Liver (tissue), 9 donors: ENCODE measurements around the gene FZD10. TPM values are rescaled to one million over a fixed set of nuclear protein-coding genes. Genes with fewer than 3 reads are reported as not detected.

ENCODE experiments used
- DNase-seq: peaks from one replicate; pipeline ENCODE4 v3.0.0-alpha.2; 2017; ENCODE audit warnings: low spot score
- H3K27ac ChIP-seq, 2 donors: one replicate each; pipeline ENCODE4 v1.7.0; 2013; ENCODE audit warnings: inconsistent platforms in 2 of 2, low read length in 2 of 2, control low read depth in 1 of 2, low read depth in 1 of 2, mild to moderate bottlenecking in 1 of 2
- H3K27me3 ChIP-seq, 4 donors: one replicate each; pipeline versions ENCODE4 v1.6.1 to v1.7.0; 2013; ENCODE audit warnings: low read length in 3 of 4, inconsistent platforms in 1 of 4, mild to moderate bottlenecking in 1 of 4, moderate library complexity in 1 of 4; ENCODE audit not compliant: control insufficient read depth in 4 of 4, insufficient read depth in 4 of 4
- H3K36me3 ChIP-seq, 4 donors: one replicate each; pipeline versions ENCODE4 v1.6.1 to v1.7.0; 2013; ENCODE audit warnings: low read length in 3 of 4, mild to moderate bottlenecking in 3 of 4, low read depth in 1 of 4, moderate library complexity in 1 of 4; ENCODE audit not compliant: control insufficient read depth in 4 of 4, insufficient read depth in 3 of 4
- H3K4me1 ChIP-seq, 4 donors: one replicate each; pipeline versions ENCODE4 v1.6.1 to v1.7.0; 2013; ENCODE audit warnings: low read length in 3 of 4, mild to moderate bottlenecking in 3 of 4, moderate library complexity in 1 of 4; ENCODE audit not compliant: control insufficient read depth in 4 of 4, insufficient read depth in 4 of 4
- H3K4me3 ChIP-seq, 3 donors: one replicate each; pipeline versions ENCODE4 v1.6.1 to v1.7.0; 2013; ENCODE audit warnings: low read length in 3 of 3, control low read depth in 1 of 3, low read depth in 1 of 3, mild to moderate bottlenecking in 1 of 3
- H3K9ac ChIP-seq, 2 donors: one replicate each; pipeline ENCODE4 v1.7.0; 2013; ENCODE audit warnings: low read length in 2 of 2, mild to moderate bottlenecking in 2 of 2, moderate library complexity in 2 of 2, control low read depth in 1 of 2, low read depth in 1 of 2
- H3K9me3 ChIP-seq, 4 donors: one replicate each; pipeline versions ENCODE4 v1.6.1 to v1.7.0; 2013; ENCODE audit warnings: low read length in 3 of 4; ENCODE audit not compliant: control insufficient read depth in 4 of 4
- ATF3 ChIP-seq: IDR thresholded peaks from 2 replicates; pipeline ENCODE4 v1.6.1; 2016; ENCODE audit warnings: antibody characterized with exemption
- CTCF ChIP-seq: fragments of 150-350 bp; IDR thresholded peaks from 2 replicates; pipeline ENCODE4 v1.5.1; 2017; ENCODE audit warnings: improper control_type of control experiment, low read depth, low read length; ENCODE audit not compliant: missing input control
- EGR1 ChIP-seq, 2 donors: IDR thresholded peaks; 2 replicates each; pipeline ENCODE4 v1.6.1; 2016 to 2018; ENCODE audit warnings: antibody characterized with exemption in 2 of 2, low read depth in 2 of 2
- FOXA1 ChIP-seq: IDR thresholded peaks from 2 replicates; pipeline ENCODE4 v1.6.1; 2016; ENCODE audit warnings: antibody characterized with exemption
- FOXA2 ChIP-seq: IDR thresholded peaks from 2 replicates; pipeline ENCODE4 v1.6.1; 2016; ENCODE audit warnings: antibody characterized with exemption
- GABPA ChIP-seq, 2 donors: IDR thresholded peaks in 1 of 2; conservative IDR thresholded peaks in 1 of 2; 2 replicates each; pipeline ENCODE4 v1.6.1; 2016; ENCODE audit warnings: antibody characterized with exemption in 2 of 2, mild to moderate bottlenecking in 1 of 2, moderate library complexity in 1 of 2
- HNF4A ChIP-seq, 2 donors: conservative IDR thresholded peaks; 2 replicates each; pipeline ENCODE4 v1.6.1; 2016; ENCODE audit warnings: antibody characterized with exemption in 2 of 2, mild to moderate bottlenecking in 2 of 2
- HNF4G ChIP-seq: IDR thresholded peaks from 2 replicates; pipeline ENCODE4 v1.6.1; 2016; ENCODE audit warnings: antibody characterized with exemption
- JUND ChIP-seq, 2 donors: IDR thresholded peaks; 2 replicates each; pipeline ENCODE4 v1.6.1; 2016; ENCODE audit warnings: antibody characterized with exemption in 2 of 2
- NR2F2 ChIP-seq: IDR thresholded peaks from 2 replicates; pipeline ENCODE4 v1.6.1; 2016; ENCODE audit warnings: antibody characterized with exemption
- RAD21 ChIP-seq, 2 donors: IDR thresholded peaks; 2 replicates each; pipeline ENCODE4 v1.6.1; 2016; ENCODE audit warnings: antibody characterized with exemption in 2 of 2, mild to moderate bottlenecking in 2 of 2
- RXRA ChIP-seq, 2 donors: IDR thresholded peaks; 2 replicates each; pipeline ENCODE4 v1.6.1; 2017 to 2018; ENCODE audit warnings: antibody characterized with exemption in 2 of 2, mild to moderate bottlenecking in 1 of 2
- SP1 ChIP-seq: IDR thresholded peaks from 2 replicates; pipeline ENCODE4 v1.6.1; 2018; ENCODE audit warnings: antibody characterized with exemption, mild to moderate bottlenecking
- TAF1 ChIP-seq: conservative IDR thresholded peaks from 2 replicates; pipeline ENCODE4 v1.6.1; 2016; ENCODE audit warnings: antibody characterized with exemption, mild to moderate bottlenecking
- YY1 ChIP-seq: IDR thresholded peaks from 2 replicates; pipeline ENCODE4 v1.6.1; 2016; ENCODE audit warnings: antibody characterized with exemption, mild to moderate bottlenecking
- ZBTB33 ChIP-seq: IDR thresholded peaks from 2 replicates; pipeline ENCODE4 v1.6.1; 2016; ENCODE audit warnings: antibody characterized with exemption
- WGBS: extraction: QIAGEN DNeasy Blood & Tissue Kit; methylation state at CpG from one replicate; pipeline ENCODE4 v1.1.7; 2013; 5-methylcytosine and 5-hydroxymethylcytosine counted together
- polyA plus RNA-seq, 2 donors: library from polyadenylated mRNA; stranded (reverse) in 1 of 2; unstranded in 1 of 2; fragments of 200-250 nt in 1 of 2; fragments of >200 nt in 1 of 2; fragmentation: Nextera tagmentation in 1 of 2; extraction: Ambion mirVana in 1 of 2; gene quantifications; one replicate each; pipeline versions ENCODE4 v1.2.1 to v1.2.3, GENCODE V29; 2013 to 2015
- total RNA-seq, 2 donors: library from RNA; depleted of rRNA; stranded (reverse); fragments of >200 nt; gene quantifications; one replicate each; pipeline ENCODE4 v1.2.3, GENCODE V29; 2014
- TF ChIP-seq, protein P1 (sequence below): IDR thresholded peaks from 2 replicates; pipeline ENCODE4 v1.6.1; 2016; ENCODE audit warnings: antibody characterized with exemption
- TF ChIP-seq, protein P2 (sequence below): IDR thresholded peaks from 2 replicates; pipeline ENCODE4 v1.6.1; 2016; ENCODE audit warnings: antibody characterized with exemption, mild to moderate bottlenecking
- donor health status: healthy.
- donor health status: healthy.
- donor health status: healthy.
- donor health status: healthy.
- donor health status: healthy.

FZD10 gene
- total and polyA plus RNA-seq, 4 donors: 0.02 TPM; not detected in 3

- Histone ChIP-seq H3K36me3 (no peaks in the 10 kb centered on the region), H3K27ac (no peak overlapping the region), H3K9me3 (peaks cover 0 to 4% (median 3%) of the 10 kb centered on the region in 4 donors), H3K9ac (no peak overlapping the region), H3K4me1 (no peaks in the 10 kb centered on the region), H3K4me3 (no peak overlapping the region), H3K27me3 (no peaks in the 10 kb centered on the region)
- 85% methylated on average over 7 of the region's 7 CpGs for WGBS
- TF ChIP-seq, protein P1, sequence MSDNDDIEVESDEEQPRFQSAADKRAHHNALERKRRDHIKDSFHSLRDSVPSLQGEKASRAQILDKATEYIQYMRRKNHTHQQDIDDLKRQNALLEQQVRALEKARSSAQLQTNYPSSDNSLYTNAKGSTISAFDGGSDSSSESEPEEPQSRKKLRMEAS: no peak
- TF ChIP-seq TAF1 (no peak), EGR1 (IDR thresholded peaks at IDR 0.05; ENCODE audit: low read depth in 2 of 2) (no peak), HNF4A (conservative IDR thresholded peaks at IDR 0.05) (no peak), ATF3 (no peak), JUND (IDR thresholded peaks at IDR 0.05) (no peak), ZBTB33 (no peak), HNF4G (no peak), SP1 (no peak), YY1 (no peak), GABPA (IDR thresholded peaks at IDR 0.05 in 1 of 2, conservative IDR thresholded peaks at IDR 0.05 in 1 of 2) (no peak), RXRA (IDR thresholded peaks at IDR 0.05) (no peak), FOXA1 (no peak), CTCF (no peak), FOXA2 (no peak), NR2F2 (no peak), RAD21 (IDR thresholded peaks at IDR 0.05) (no peak)
- TF ChIP-seq, protein P2, sequence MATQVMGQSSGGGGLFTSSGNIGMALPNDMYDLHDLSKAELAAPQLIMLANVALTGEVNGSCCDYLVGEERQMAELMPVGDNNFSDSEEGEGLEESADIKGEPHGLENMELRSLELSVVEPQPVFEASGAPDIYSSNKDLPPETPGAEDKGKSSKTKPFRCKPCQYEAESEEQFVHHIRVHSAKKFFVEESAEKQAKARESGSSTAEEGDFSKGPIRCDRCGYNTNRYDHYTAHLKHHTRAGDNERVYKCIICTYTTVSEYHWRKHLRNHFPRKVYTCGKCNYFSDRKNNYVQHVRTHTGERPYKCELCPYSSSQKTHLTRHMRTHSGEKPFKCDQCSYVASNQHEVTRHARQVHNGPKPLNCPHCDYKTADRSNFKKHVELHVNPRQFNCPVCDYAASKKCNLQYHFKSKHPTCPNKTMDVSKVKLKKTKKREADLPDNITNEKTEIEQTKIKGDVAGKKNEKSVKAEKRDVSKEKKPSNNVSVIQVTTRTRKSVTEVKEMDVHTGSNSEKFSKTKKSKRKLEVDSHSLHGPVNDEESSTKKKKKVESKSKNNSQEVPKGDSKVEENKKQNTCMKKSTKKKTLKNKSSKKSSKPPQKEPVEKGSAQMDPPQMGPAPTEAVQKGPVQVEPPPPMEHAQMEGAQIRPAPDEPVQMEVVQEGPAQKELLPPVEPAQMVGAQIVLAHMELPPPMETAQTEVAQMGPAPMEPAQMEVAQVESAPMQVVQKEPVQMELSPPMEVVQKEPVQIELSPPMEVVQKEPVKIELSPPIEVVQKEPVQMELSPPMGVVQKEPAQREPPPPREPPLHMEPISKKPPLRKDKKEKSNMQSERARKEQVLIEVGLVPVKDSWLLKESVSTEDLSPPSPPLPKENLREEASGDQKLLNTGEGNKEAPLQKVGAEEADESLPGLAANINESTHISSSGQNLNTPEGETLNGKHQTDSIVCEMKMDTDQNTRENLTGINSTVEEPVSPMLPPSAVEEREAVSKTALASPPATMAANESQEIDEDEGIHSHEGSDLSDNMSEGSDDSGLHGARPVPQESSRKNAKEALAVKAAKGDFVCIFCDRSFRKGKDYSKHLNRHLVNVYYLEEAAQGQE: no peak
- DNase-seq: no peak
Observed at GRCh38 chr12:130200445-130200844, 38.2 kb downstream of the FZD10 start.
